PC-9 (cell line): Measurements from ENCODE around the gene ACBD3.

Experiments
- EZH2 ChIP-seq: fragments of 200-600 bp; sonication (generic); IDR thresholded peaks from 2 replicates; pipeline ENCODE4 v1.8.0; 2017; ENCODE audit warnings: antibody characterized with exemption, low read depth
- TF ChIP-seq, protein P1 (sequence below): fragments of 200-600 bp; sonication (generic); conservative IDR thresholded peaks from 2 replicates; pipeline ENCODE4 v1.6.1; 2017; ENCODE audit warnings: mixed run types, antibody characterized with exemption, mild to moderate bottlenecking, moderate library complexity

- TF ChIP-seq, protein P1, sequence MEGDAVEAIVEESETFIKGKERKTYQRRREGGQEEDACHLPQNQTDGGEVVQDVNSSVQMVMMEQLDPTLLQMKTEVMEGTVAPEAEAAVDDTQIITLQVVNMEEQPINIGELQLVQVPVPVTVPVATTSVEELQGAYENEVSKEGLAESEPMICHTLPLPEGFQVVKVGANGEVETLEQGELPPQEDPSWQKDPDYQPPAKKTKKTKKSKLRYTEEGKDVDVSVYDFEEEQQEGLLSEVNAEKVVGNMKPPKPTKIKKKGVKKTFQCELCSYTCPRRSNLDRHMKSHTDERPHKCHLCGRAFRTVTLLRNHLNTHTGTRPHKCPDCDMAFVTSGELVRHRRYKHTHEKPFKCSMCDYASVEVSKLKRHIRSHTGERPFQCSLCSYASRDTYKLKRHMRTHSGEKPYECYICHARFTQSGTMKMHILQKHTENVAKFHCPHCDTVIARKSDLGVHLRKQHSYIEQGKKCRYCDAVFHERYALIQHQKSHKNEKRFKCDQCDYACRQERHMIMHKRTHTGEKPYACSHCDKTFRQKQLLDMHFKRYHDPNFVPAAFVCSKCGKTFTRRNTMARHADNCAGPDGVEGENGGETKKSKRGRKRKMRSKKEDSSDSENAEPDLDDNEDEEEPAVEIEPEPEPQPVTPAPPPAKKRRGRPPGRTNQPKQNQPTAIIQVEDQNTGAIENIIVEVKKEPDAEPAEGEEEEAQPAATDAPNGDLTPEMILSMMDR, result no peak
- TF ChIP-seq EZH2, result no peak
Observed at GRCh38 chr1:226116673-226117072, 69.9 kb downstream of the ACBD3 start.
